IMR-90 (cell line): Measurements from ENCODE around the gene KRTAP4-16. TPM values are rescaled to one million over a fixed set of nuclear protein-coding genes. Genes with fewer than 3 reads are reported as not detected.

Experiments
- ATAC-seq: fragments of 200-7000 bp; cut with Tn5 transposase; 2 replicates; pipeline ENCODE4 v1.9.1; 2020; ENCODE audit warnings: low read depth, mild to moderate bottlenecking, moderate library complexity
- BruUV-seq: library from RNA; stranded (reverse); fragments of 400-500 nt; replicated peaks from 2 replicates; lab custom pipeline; 2021; lab: Mats Ljungman, UMichigan
- CTCF ChIA-PET: fragments of 300-600 bp; formaldehyde crosslinking; extraction: SDS; loops from one replicate; lab custom pipeline; 2021; ENCODE audit warnings: antibody characterized with exemption; lab: Yijun Ruan, JAX
- POLR2A ChIA-PET: fragments of 300-600 bp; sonication (Branson Sonifier 250); formaldehyde crosslinking; loops from one replicate; lab custom pipeline; 2022; ENCODE audit warnings: antibody characterized with exemption; ENCODE audit not compliant: unreplicated experiment; lab: Charles Lee
- DNase-seq: peaks from one replicate; pipeline ENCODE4 v3.0.0; 2013
- H2AFZ ChIP-seq: replicated peaks from 2 replicates; pipeline ENCODE3; 2013; ENCODE audit warnings: low read length, mild to moderate bottlenecking; ENCODE audit not compliant: poor library complexity
- H2AK5ac ChIP-seq: 2 replicates; pipeline ENCODE4 v1.6.1; 2013; ENCODE audit warnings: low read depth, low read length, inconsistent platforms
- H2AK9ac ChIP-seq: replicated peaks from 2 replicates; pipeline ENCODE3; 2013; ENCODE audit warnings: mild to moderate bottlenecking, low read depth, low read length, moderate library complexity; ENCODE audit not compliant: poor library complexity
- H2BK120ac ChIP-seq: 2 replicates; pipeline ENCODE4 v1.6.1; 2013; ENCODE audit warnings: low read depth, low read length, inconsistent platforms
- H2BK15ac ChIP-seq: 3 replicates; pipeline ENCODE4 v1.6.1; 2013; ENCODE audit warnings: low read depth, low read length, inconsistent platforms
- H2BK20ac ChIP-seq: 2 replicates; pipeline ENCODE4 v1.6.1; 2013; ENCODE audit warnings: low read depth, mild to moderate bottlenecking, inconsistent platforms, low read length, moderate library complexity
- H2BK5ac ChIP-seq: 2 replicates; pipeline ENCODE4 v1.6.1; 2013; ENCODE audit warnings: mild to moderate bottlenecking, low read depth, low read length, inconsistent platforms; ENCODE audit not compliant: poor library complexity, severe bottlenecking
- H3K14ac ChIP-seq: replicated peaks from 2 replicates; pipeline ENCODE4 v1.6.1; 2013; ENCODE audit warnings: low read depth, low read length, inconsistent platforms
- H3K18ac ChIP-seq: 2 replicates; pipeline ENCODE4 v1.6.1; 2013; ENCODE audit warnings: low read depth, low read length, control low read depth
- H3K23ac ChIP-seq: 2 replicates; pipeline ENCODE4 v1.6.1; 2013; ENCODE audit warnings: low read depth, low read length, inconsistent platforms
- H3K27ac ChIP-seq: 2 replicates; pipeline ENCODE4 v1.5.1; 2013; ENCODE audit warnings: mild to moderate bottlenecking, control low read depth, low read length; ENCODE audit not compliant: insufficient read depth
- H3K27me3 ChIP-seq: 2 replicates; pipeline ENCODE4 v1.6.1; 2013; ENCODE audit warnings: low read length; ENCODE audit not compliant: control insufficient read depth, insufficient read depth
- H3K36me3 ChIP-seq: 2 replicates; pipeline ENCODE4 v1.6.1; 2013; ENCODE audit warnings: low read length, mixed read lengths; ENCODE audit not compliant: control insufficient read depth, insufficient read depth
- H3K4ac ChIP-seq: 2 replicates; pipeline ENCODE4 v1.6.1; 2013; ENCODE audit warnings: low read depth, low read length, inconsistent platforms
- H3K4me1 ChIP-seq: 2 replicates; pipeline ENCODE4 v1.6.1; 2013; ENCODE audit warnings: low read length, mixed read lengths; ENCODE audit not compliant: control insufficient read depth, insufficient read depth
- H3K4me2 ChIP-seq: 2 replicates; pipeline ENCODE4 v1.6.1; 2013; ENCODE audit warnings: low read depth, mild to moderate bottlenecking, control low read depth, low read length, moderate library complexity
- H3K4me3 ChIP-seq: 2 replicates; pipeline ENCODE4 v1.5.1; 2013; ENCODE audit warnings: low read depth, mild to moderate bottlenecking, control low read depth, low read length, moderate library complexity; ENCODE audit not compliant: insufficient read depth
- H3K56ac ChIP-seq: 2 replicates; pipeline ENCODE4 v1.6.1; 2013; ENCODE audit warnings: low read length, inconsistent platforms; ENCODE audit not compliant: insufficient read depth; ENCODE audit errors: extremely low read depth
- H3K79me1 ChIP-seq, 2 experiments: 2 replicates each; pipeline ENCODE4 v1.6.1; 2013; ENCODE audit warnings: low read length in 2 of 2, inconsistent platforms in 1 of 2, low read depth in 1 of 2
- H3K9ac ChIP-seq: 2 replicates; pipeline ENCODE4 v1.6.1; 2013; ENCODE audit warnings: low read depth, low read length, control low read depth
- H3K9me1 ChIP-seq: 2 replicates; pipeline ENCODE4 v1.6.1; 2013; ENCODE audit warnings: low read length, inconsistent platforms; ENCODE audit not compliant: insufficient read depth
- H3K9me3 ChIP-seq: 2 replicates; pipeline ENCODE4 v1.6.1; 2013; ENCODE audit warnings: low read length; ENCODE audit not compliant: control insufficient read depth, insufficient read depth
- H4K20me1 ChIP-seq: 2 replicates; pipeline ENCODE4 v1.6.1; 2013; ENCODE audit warnings: low read length, inconsistent platforms; ENCODE audit not compliant: insufficient read depth
- H4K5ac ChIP-seq: 2 replicates; pipeline ENCODE4 v1.6.1; 2013; ENCODE audit warnings: mild to moderate bottlenecking, low read depth, low read length, control low read depth
- H4K8ac ChIP-seq, 2 experiments: 2 replicates each; pipeline ENCODE4 v1.6.1; 2013; ENCODE audit warnings: low read depth in 2 of 2, low read length in 2 of 2, control low read depth in 1 of 2, inconsistent platforms in 1 of 2
- H4K91ac ChIP-seq: 2 replicates; pipeline ENCODE4 v1.6.1; 2013; ENCODE audit warnings: low read depth, low read length, inconsistent platforms; ENCODE audit not compliant: insufficient read depth
- MAFK ChIP-seq: IDR thresholded peaks from 2 replicates; pipeline ENCODE4 v1.6.1; 2012; ENCODE audit warnings: low read depth, low read length, improper control_type of control experiment
- NFE2L2 ChIP-seq: fragments of 150-350 bp; IDR thresholded peaks from 2 replicates; pipeline ENCODE4 v1.6.1; 2016; ENCODE audit warnings: low read depth, mild to moderate bottlenecking, low read length
- WGBS, 2 experiments: methylation state at CpG; one replicate each; pipeline versions ENCODE4 v1.1.5 to v1.1.7; 2013; ENCODE audit warnings: missing lambda C conversion rate in 2 of 2; ENCODE audit not compliant: insufficient read length in 1 of 2; ENCODE audit errors: extremely low coverage in 2 of 2; 5-methylcytosine and 5-hydroxymethylcytosine counted together
- dilution Hi-C: fragments of 300-500 bp; cut with HindIII; formaldehyde crosslinking; loops from one replicate; pipeline ENCODE4 v1.14.3; 2018; ENCODE audit warnings: low sequenced_read_pairs; ENCODE audit not compliant: unreplicated experiment
- in situ Hi-C: fragments of 300-500 bp; cut with MboI; formaldehyde crosslinking; loops from 3 replicates; pipeline ENCODE4 v1.14.3; 2019; ENCODE audit warnings: low sequenced_read_pairs, inconsistent platforms, mixed read lengths
- intact Hi-C: fragments of 100-400 bp; cut with micrococcal nuclease; formaldehyde crosslinking; loops from 2 replicates; pipeline ENCODE4 v1.10.0; 2022
- polyA plus RNA-seq, 3 experiments: library from polyadenylated mRNA; depleted of rRNA; stranded (reverse); fragments of >200 nt; gene quantifications; 2 replicates each; pipeline ENCODE4 v1.2.3, GENCODE V29; 2012; ENCODE audit warnings: low replicate concordance in 1 of 3
- total RNA-seq: library from RNA; depleted of rRNA; stranded (reverse); fragments of >200 nt; gene quantifications from 2 replicates; pipeline ENCODE4 v1.2.3, GENCODE V29; 2012

KRTAP4-16 gene
- total and polyA plus RNA-seq, 2 of the 4 experiments (the other 2 are of a cell fraction): not detected

GRCh38 chr17:41103896-41104295 is 1.9 kb upstream of the KRTAP4-16 start:
- Histone ChIP-seq H2AFZ (no peak overlapping the region), H3K4ac (peak overlapping the region; percentile 5; the same call in 1 of the 2 replicates), H4K5ac (peak overlapping the region; percentile 30; the same call in 1 of the 2 replicates), H3K36me3 (no peaks in the 10 kb centered on the region), H2BK5ac (peak overlapping the region; percentile 94), H3K18ac (peak overlapping the region; percentile 96; the same call in 1 of the 2 replicates), H3K4me1 (0 out of 2 replicates have a peak, but pooled peaks cover 2% of the 10 kb centered on the region), H3K27ac (no peak overlapping the region), H3K9me3 (no peaks in the 10 kb centered on the region), H3K23ac (peak overlapping the region; percentile 38; the same call in 1 of the 2 replicates), H4K20me1 (no peaks in the 10 kb centered on the region), H2AK5ac (no peak overlapping the region), H3K79me1 (no peaks in the 10 kb centered on the region), H4K91ac (peak overlapping the region; percentile 52), H3K27me3 (no peaks in the 10 kb centered on the region), H3K9me1 (peaks cover 4% of the 10 kb centered on the region), H3K4me3 (no peak overlapping the region), H2AK9ac (no peak overlapping the region), H3K4me2 (no peak overlapping the region), H3K14ac (peak overlapping the region; percentile 90; the same call in 1 of the 2 replicates), H2BK120ac (peak overlapping the region; percentile 96), H2BK20ac (peak overlapping the region; percentile 72), H4K8ac (peak overlapping the region; percentile 42 to 79; a peak in 2 of 4 replicates), H3K56ac (peak overlapping the region; percentile 38; the same call in 1 of the 2 replicates), H2BK15ac (no peak overlapping the region; the same call in 2 of the 3 replicates), H3K9ac (no peak overlapping the region)
- DNase-seq: peak; percentile 34
- CTCF ChIA-PET: interaction anchor here (0.7 kb wide), 1 partner anchor 218 kb away, joined by 3 read pairs; no protein-coding TSS in a partner anchor
- ATAC-seq: peak; percentile 21
- no TSS peak for BruUV-seq
- no CpG with 5 or more reads among the region's 1 CpG for WGBS, 2 experiments
- in situ Hi-C loops (no loop called here), intact Hi-C loops (no loop called here), dilution Hi-C loops (no loop called here)
- POLR2A ChIA-PET: no interaction called here
- TF ChIP-seq NFE2L2 (no peak), MAFK (peak; percentile 23; the same call in 1 of the 2 replicates)
